NCI-H446 treated with DMSO at 0.1 percent for 48 hours (cell line): ENCODE measurements around the gene MILR1.
"Not testable (repeated sequence)": the region's sequence is repeated elsewhere in the genome, so short reads cannot be mapped to it uniquely, and the experiment has no call there.

ENCODE experiments used
- DNase-seq: peaks from one replicate; lab custom pipeline; 2025; lab: John Stamatoyannopoulos, UW

Gene MILR1

DNA sequence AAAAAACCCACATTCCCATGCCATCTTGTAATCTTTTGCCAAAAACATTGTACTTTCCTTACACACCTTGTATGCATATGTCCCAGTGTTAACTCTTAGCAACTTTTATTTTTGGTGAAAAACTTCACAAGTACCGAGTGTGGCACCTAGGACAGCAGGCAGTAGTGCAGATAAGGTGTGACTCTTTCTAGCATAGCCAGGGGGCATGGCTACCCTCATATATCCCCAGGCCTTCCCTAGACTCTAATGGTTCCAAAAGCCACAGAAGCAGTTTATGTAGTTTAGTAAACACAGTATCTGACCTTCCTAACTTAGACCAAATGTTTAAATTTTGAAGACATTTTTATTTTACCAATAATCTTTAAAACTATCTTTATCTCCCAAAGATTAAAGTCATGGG lies 20.5 kb upstream of the MILR1 start:
- no peak for DNase-seq

DNA sequence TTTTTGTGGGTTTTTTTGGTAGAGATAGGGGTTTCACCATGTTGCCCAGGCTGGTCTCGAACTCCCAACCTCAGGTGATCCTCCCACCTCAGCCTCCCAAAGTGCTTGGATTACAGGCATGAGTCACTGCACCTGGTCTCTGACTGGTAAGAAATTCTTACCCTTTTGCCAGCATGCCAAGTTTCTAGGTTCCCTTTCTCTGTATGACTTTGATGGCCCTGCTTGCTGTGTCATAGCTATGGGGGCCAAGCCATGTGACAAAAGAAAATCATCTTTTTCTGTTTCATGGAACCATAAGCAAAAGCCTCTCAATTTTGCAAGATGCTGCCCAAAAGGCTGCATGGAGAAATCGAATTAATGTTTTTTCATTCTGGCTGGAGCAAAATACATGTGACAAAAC lies 18.9 kb upstream of the MILR1 start:
- not testable (repeated sequence) for DNase-seq

GRCh38 chr17:64431534-64431933 lies 17.4 kb upstream of the MILR1 start:
- no peak for DNase-seq

DNA sequence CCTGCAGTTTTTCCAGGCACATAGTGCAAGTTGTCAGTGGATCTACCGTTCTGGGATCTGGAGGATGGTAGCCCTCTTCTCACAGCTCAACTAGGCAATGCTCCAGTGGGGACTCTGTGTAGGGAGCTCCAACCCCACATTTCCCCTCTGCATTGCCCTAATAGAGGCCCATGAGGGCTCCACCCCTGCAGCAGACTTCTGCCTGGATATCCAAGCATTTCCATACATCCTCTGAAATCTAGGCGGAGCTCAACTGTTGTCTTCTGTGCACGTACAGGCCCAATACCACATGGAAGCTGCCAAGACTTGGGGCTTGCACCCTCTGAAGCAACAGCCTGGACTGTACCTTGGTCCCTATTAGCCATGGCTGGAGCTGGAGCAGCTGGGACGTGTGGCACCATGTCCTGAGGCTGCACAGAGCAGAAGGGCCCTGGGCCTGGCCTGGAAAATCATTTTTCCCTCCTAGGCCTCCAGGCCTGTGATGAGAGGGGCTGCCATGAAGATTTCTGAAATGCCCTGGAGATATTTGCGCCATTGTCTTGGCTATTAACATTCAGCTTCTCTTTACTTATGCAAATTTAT lies 10.9 kb upstream of the MILR1 start:
- DNase-seq, result no peak

DNA sequence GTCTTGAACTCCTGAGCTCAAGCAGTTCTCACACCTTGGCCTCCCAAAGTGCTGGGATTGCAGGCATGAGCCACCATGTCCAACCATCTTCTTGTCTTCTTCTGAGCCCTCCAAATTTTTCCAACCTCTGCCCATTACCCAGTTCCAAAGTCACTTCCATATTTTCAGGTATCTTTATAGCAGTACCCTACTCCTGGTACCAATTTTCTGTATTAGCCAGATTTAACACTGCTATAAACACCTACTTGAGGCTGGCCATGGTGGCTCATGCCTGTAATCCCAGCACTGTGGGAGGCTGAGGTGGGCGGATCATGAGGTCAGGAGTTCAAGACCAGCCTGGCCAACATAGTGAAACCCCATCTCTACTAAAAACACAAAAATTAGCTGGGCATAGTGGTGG lies 9.4 kb upstream of the MILR1 start:
- DNase-seq, result not testable (repeated sequence)

DNA sequence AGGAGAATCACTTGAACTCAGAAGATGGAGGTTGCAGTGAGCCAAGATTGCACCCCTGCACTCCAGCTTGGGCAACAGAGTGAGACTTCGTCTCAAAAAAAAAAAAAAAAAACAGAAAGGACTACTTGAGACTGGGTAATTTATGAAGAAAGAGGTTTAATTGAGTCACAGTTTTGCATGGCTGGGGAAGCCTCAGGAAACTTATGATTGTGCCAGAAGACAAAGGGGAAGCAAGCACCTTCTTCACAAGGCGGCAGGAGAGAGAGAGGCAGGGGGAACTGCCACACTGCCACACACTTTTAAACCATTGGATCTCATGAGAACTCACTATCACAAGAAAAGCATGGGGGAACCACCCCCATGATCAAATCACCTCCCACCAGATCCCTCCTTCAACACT lies 9.0 kb upstream of the MILR1 start:
- DNase-seq, result no peak

- no peak for DNase-seq
Measured at GRCh38 chr17:64441772-64442540, 7.0 kb upstream of the MILR1 start.

GRCh38 chr17:64442541-64442971 lies 6.4 kb upstream of the MILR1 start:
- no peak for DNase-seq

DNA sequence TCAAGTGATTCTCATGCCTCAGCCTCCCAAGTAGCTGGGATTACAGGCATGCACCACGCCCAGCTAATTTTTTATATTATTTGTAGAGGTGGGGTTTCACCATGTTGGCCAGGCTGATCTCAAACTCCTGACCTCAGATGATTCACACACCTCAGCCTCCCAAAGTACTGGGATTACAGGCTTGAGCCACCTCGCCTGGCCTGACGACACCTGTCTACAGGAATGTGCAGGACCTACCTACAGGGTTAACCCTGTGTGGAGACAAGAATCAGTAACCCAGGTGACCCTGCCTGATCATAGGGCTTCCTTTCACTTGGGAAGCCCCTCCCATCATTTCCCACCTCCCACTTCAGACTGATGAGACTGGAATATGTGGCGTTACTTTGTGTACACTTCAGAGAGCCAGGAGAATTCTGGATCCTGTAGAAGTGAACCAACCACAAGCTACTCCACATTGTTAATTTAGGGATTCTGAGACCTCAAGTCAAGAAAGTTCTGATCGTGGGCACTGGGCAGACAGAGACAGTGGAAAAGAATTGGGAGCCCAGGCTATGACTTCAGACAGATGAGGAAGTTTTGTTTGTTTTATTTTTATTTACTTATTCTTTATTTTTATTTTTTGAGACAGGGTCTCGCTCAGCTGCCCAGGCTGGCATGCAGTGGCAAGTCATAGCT lies 5.7 kb upstream of the MILR1 start:
- no peak for DNase-seq

- no peak for DNase-seq
Measured at GRCh38 chr17:64447526-64447925, 1.4 kb upstream of the MILR1 start.

GRCh38 chr17:64449545-64449944 lies 630 bp downstream of the MILR1 start:
- DNase-seq, result no peak

- DNase-seq, result no peak
Measured at GRCh38 chr17:64455993-64456885, 7.3 kb downstream of the MILR1 start.

- DNase-seq, result no peak
Measured at GRCh38 chr17:64457156-64457555, 8.2 kb downstream of the MILR1 start.

GRCh38 chr17:64458756-64459155 lies 9.8 kb downstream of the MILR1 start:
- DNase-seq, result no peak

GRCh38 chr17:64459284-64459747 lies 10.4 kb downstream of the MILR1 start:
- no peak for DNase-seq

GRCh38 chr17:64459818-64460217 lies 10.9 kb downstream of the MILR1 start:
- not testable (repeated sequence) for DNase-seq

GRCh38 chr17:64460955-64461354 lies 12.0 kb downstream of the MILR1 start:
- DNase-seq, result no peak

DNA sequence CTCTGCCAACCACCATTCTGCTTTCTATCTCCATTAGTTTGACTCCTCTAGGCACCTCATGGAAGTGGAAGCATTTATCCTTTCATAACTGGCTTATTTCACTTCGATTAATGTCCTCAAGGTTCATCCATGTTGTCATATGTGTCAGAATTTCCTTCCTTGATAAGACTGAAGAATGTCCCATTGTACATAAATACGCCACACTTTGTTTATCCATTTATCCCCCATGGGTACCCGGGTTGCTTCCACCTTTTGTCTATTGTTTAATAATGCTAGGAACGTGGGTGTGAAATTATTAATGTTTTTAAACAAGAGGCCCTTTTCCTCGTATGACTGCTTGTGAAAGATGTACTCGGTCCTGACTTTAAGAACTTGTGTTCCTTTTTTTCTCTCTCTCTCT lies 12.9 kb downstream of the MILR1 start:
- no peak for DNase-seq

GRCh38 chr17:64466019-64466735 lies 17.3 kb downstream of the MILR1 start:
- no peak for DNase-seq

GRCh38 chr17:64466834-64467233 lies 17.9 kb downstream of the MILR1 start:
- DNase-seq, result not testable (repeated sequence)

- no peak for DNase-seq
Measured at GRCh38 chr17:64470625-64471024, 21.7 kb downstream of the MILR1 start.
